Fibroblast of lung (primary cell): Measurements from ENCODE around the gene MXRA7. TPM values are rescaled to one million over a fixed set of nuclear protein-coding genes. Genes with fewer than 3 reads are reported as not detected.

ENCODE experiments used
- DNase-seq, 2 donors: peaks; one replicate each; pipeline versions ENCODE4 v3.0.0 to v3.0.0-alpha.2; 2010; ENCODE audit warnings: low read depth in 2 of 2
- H2AFZ ChIP-seq: 2 replicates; pipeline ENCODE4 v1.5.1; 2012; ENCODE audit warnings: low read length, control low read depth, inconsistent platforms
- H3K27ac ChIP-seq: 2 replicates; pipeline ENCODE4 v1.5.1; 2011; ENCODE audit warnings: low read length, control low read depth; ENCODE audit not compliant: insufficient read depth
- H3K27me3 ChIP-seq: 2 replicates; pipeline ENCODE4 v1.5.1; 2011; ENCODE audit warnings: mild to moderate bottlenecking, low read length; ENCODE audit not compliant: control insufficient read depth, insufficient read depth
- H3K36me3 ChIP-seq: 2 replicates; pipeline ENCODE4 v1.5.1; 2011; ENCODE audit warnings: low read length; ENCODE audit not compliant: control insufficient read depth, insufficient read depth
- H3K4me1 ChIP-seq: 2 replicates; pipeline ENCODE4 v1.5.1; 2011; ENCODE audit warnings: low read length; ENCODE audit not compliant: control insufficient read depth, insufficient read depth; ENCODE audit errors: extremely low read depth
- H3K4me2 ChIP-seq: 2 replicates; pipeline ENCODE4 v1.5.1; 2011; ENCODE audit warnings: low read length, control low read depth; ENCODE audit not compliant: insufficient read depth; ENCODE audit errors: extremely low read depth
- H3K4me3 ChIP-seq, 4 experiments: fragments of 200-600 bp in 1 of 4; sonication (generic) in 1 of 4; replicated peaks in 1 of 4; 2 replicates each; pipeline ENCODE4 v1.5.1; 2011 to 2016; ENCODE audit warnings: low read length in 4 of 4, low read depth in 3 of 4, mild to moderate bottlenecking in 3 of 4, control low read depth in 2 of 4, inconsistent platforms in 1 of 4, mixed read lengths in 1 of 4; ENCODE audit not compliant: insufficient read depth in 1 of 4; ENCODE audit errors: control extremely low read depth in 1 of 4
- H3K79me2 ChIP-seq: 2 replicates; pipeline ENCODE4 v1.5.1; 2012; ENCODE audit warnings: mild to moderate bottlenecking, low read length, inconsistent platforms; ENCODE audit not compliant: control insufficient read depth, insufficient read depth
- H3K9ac ChIP-seq: 2 replicates; pipeline ENCODE4 v1.5.1; 2011; ENCODE audit warnings: mild to moderate bottlenecking, low read length, control low read depth; ENCODE audit not compliant: insufficient read depth
- H3K9me3 ChIP-seq: 2 replicates; pipeline ENCODE4 v1.5.1; 2012; ENCODE audit warnings: low read depth, low read length; ENCODE audit not compliant: control insufficient read depth, insufficient read depth
- H4K20me1 ChIP-seq: 2 replicates; pipeline ENCODE4 v1.5.1; 2011; ENCODE audit warnings: low read length; ENCODE audit not compliant: control insufficient read depth, insufficient read depth; ENCODE audit errors: extremely low read depth
- EZH2 ChIP-seq: IDR thresholded peaks from 2 replicates; pipeline ENCODE4 v1.5.1; 2012; ENCODE audit warnings: low read length, control low read depth, mild to moderate bottlenecking; ENCODE audit errors: missing control alignments
- polyA plus RNA-seq, 2 donors: library from polyadenylated mRNA; depleted of rRNA in 1 of 2; stranded (reverse) in 1 of 2; unstranded in 1 of 2; fragments of >200 nt; gene quantifications; 2 replicates each; pipeline ENCODE4 v1.2.1, GENCODE V29; 2011 to 2012; ENCODE audit warnings: missing spikeins in 1 of 2
- total RNA-seq: library from RNA; depleted of rRNA; stranded (reverse); fragments of >200 nt; gene quantifications from 2 replicates; pipeline ENCODE4 v1.2.1, GENCODE V29; 2014
- TF ChIP-seq, protein P1 (sequence below), 2 donors: IDR thresholded peaks in 1 of 2; conservative IDR thresholded peaks in 1 of 2; 1 replicate in 1 of 2; 2 replicates in 1 of 2; pipeline ENCODE4 v1.5.1; 2011 to 2012; ENCODE audit warnings: low read length in 2 of 2, control low read depth in 1 of 2, inconsistent platforms in 1 of 2, low read depth in 1 of 2, mild to moderate bottlenecking in 1 of 2

The MXRA7 gene
- total and polyA plus RNA-seq, 2 donors (not counting 1 experiment from before 2014, with no cell fraction given), result 127 to 307 TPM

DNA sequence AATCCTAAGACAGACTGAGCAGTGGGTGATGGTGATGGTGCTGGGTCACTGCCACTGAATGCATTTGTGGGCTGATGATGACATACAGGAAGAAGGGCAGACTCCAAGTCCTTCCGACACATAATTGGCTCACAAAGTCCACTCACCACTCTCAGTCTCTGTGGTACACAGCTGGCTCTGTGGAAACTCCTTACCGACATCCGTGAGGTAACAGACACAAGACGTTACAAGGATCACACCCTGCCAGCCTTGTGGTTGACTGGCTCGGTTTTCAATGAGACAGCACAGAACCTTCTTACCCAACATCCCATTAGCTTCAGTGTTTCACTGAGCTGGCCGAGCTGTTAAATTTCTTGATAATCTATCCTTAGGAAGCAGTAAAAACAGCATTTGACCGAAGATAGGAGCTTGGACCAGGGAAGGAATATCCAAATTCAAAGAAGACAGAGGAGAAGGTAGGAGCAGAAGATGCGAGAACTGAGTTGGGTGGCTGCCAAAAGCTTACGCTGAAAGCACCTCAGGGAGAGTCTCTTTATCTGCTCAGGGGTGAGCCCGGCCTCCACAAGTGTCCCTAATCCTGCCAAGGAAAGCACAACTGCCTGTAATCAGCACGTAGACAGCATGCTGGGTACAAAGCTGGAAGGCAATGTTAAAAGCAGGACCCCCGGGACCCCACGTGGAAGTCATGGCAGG is 5.5 kb upstream of the MXRA7 start:
- Histone ChIP-seq H3K9ac (peak overlapping the region; percentile 51), H3K27me3 (no peaks in the 10 kb centered on the region), H3K9me3 (no peaks in the 10 kb centered on the region), H3K4me1 (peaks cover 19% of the 10 kb centered on the region), H4K20me1 (no peaks in the 10 kb centered on the region), H3K4me3 (no peak overlapping the region), H3K4me2 (no peak overlapping the region), H3K27ac (peak overlapping the region; percentile 95), H3K36me3 (peaks cover 20% of the 10 kb centered on the region), H3K79me2 (peaks cover 7% of the 10 kb centered on the region), H2AFZ (no peak overlapping the region)
- TF ChIP-seq, protein P1, sequence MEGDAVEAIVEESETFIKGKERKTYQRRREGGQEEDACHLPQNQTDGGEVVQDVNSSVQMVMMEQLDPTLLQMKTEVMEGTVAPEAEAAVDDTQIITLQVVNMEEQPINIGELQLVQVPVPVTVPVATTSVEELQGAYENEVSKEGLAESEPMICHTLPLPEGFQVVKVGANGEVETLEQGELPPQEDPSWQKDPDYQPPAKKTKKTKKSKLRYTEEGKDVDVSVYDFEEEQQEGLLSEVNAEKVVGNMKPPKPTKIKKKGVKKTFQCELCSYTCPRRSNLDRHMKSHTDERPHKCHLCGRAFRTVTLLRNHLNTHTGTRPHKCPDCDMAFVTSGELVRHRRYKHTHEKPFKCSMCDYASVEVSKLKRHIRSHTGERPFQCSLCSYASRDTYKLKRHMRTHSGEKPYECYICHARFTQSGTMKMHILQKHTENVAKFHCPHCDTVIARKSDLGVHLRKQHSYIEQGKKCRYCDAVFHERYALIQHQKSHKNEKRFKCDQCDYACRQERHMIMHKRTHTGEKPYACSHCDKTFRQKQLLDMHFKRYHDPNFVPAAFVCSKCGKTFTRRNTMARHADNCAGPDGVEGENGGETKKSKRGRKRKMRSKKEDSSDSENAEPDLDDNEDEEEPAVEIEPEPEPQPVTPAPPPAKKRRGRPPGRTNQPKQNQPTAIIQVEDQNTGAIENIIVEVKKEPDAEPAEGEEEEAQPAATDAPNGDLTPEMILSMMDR (conservative IDR thresholded peaks at IDR 0.05 in 1 of 2, IDR thresholded peaks at IDR 0.05 in 1 of 2; ENCODE audit: low read depth in 1 of 2, low read length in 2 of 2), result no peak
- no peak for TF ChIP-seq EZH2
- DNase-seq, result peak; percentile 98 to 100

GRCh38 chr17:76715496-76715830 is 4.7 kb upstream of the MXRA7 start:
- H3K36me3 ChIP-seq, result peaks cover 16% of the 10 kb centered on the region
- TF ChIP-seq, protein P1 (conservative IDR thresholded peaks at IDR 0.05 in 1 of 2, IDR thresholded peaks at IDR 0.05 in 1 of 2; ENCODE audit: low read depth in 1 of 2, low read length in 2 of 2), result no peak
- H3K9ac ChIP-seq, result no peak overlapping the region
- H3K4me1 ChIP-seq, result peaks cover 22% of the 10 kb centered on the region
- no peak overlapping the region for H3K4me3 ChIP-seq
- no peak overlapping the region for H2AFZ ChIP-seq
- peak overlapping the region; percentile 95 for H3K27ac ChIP-seq
- no peaks in the 10 kb centered on the region for H4K20me1 ChIP-seq
- no peak for DNase-seq
- peaks cover 5% of the 10 kb centered on the region for H3K79me2 ChIP-seq
- H3K27me3 ChIP-seq, result no peaks in the 10 kb centered on the region
- H3K9me3 ChIP-seq, result no peaks in the 10 kb centered on the region
- no peak overlapping the region for H3K4me2 ChIP-seq

DNA sequence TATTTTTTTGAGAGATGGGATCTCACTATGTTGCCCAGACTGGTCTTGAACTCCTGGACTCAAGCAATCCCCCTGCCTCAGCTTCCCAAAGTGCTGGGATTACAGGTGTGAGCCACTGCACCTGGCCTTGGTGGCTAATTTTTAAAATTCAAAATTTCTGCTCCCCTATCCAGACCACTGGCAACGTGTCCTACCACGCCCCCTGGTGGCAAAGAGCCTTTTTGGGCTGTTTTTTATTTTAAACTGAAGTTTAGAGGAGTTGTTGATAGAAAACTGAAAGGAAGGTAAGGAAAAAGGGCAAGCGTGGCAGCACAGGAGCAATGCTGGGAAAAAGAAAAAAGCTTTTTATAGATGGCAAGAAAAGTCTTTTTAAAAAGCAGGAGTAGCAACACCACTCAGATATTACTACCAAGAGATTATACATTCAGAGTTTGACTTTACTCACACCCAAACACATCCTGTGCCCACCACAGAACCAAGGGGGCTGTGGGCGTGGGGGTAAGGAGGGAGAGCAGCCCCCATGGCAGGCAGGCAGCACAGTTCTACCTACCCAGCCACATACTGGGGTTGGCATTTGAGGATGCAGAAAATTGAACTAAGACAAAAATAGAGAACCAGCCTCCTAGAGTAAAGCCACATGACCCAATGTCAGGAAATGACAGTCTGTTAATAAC is 4.2 kb upstream of the MXRA7 start:
- no peak overlapping the region for H2AFZ ChIP-seq
- no peaks in the 10 kb centered on the region for H4K20me1 ChIP-seq
- DNase-seq, result peak in 1 of 2 donors; percentile 63
- H3K79me2 ChIP-seq, result peaks cover 9% of the 10 kb centered on the region
- no peaks in the 10 kb centered on the region for H3K9me3 ChIP-seq
- H3K27me3 ChIP-seq, result no peaks in the 10 kb centered on the region
- H3K4me1 ChIP-seq, result peaks cover 22% of the 10 kb centered on the region
- no peak overlapping the region for H3K4me3 ChIP-seq
- H3K36me3 ChIP-seq, result peaks cover 12% of the 10 kb centered on the region
- H3K27ac ChIP-seq, result peak overlapping the region; percentile 95
- TF ChIP-seq, protein P1 (conservative IDR thresholded peaks at IDR 0.05 in 1 of 2, IDR thresholded peaks at IDR 0.05 in 1 of 2; ENCODE audit: low read depth in 1 of 2, low read length in 2 of 2), result peak; percentile 76 to 83
- no peak for TF ChIP-seq EZH2
- H3K4me2 ChIP-seq, result no peak overlapping the region
- no peak overlapping the region for H3K9ac ChIP-seq
